GM12891 (cell line): ENCODE data around the gene CAMK1D.

Source experiments
- DNase-seq: peaks from one replicate; pipeline ENCODE4 v3.0.0; 2011; ENCODE audit warnings: low spot score; ENCODE audit not compliant: insufficient read length
- FAIRE-seq: peaks from 2 replicates; lab custom pipeline; 2011; peaks lifted over from hg19 to GRCh38; lab: Jason Lieb, UNC
- PAX5 ChIP-seq: IDR thresholded peaks from 2 replicates; pipeline ENCODE4 v1.6.1; 2011; ENCODE audit warnings: low read length, moderate library complexity, mild to moderate bottlenecking; ENCODE audit not compliant: insufficient read depth, severe bottlenecking
- POLR2A ChIP-seq: IDR thresholded peaks from 2 replicates; pipeline ENCODE4 v1.6.1; 2011; ENCODE audit warnings: low read depth, low read length, control low read depth
- POLR2AphosphoS5 ChIP-seq: IDR thresholded peaks from 2 replicates; pipeline ENCODE4 v1.6.1; 2011; ENCODE audit warnings: low read depth, low read length, control low read depth
- POU2F2 ChIP-seq: IDR thresholded peaks from 2 replicates; pipeline ENCODE4 v1.6.1; 2011; ENCODE audit warnings: low read depth, mild to moderate bottlenecking, control low read depth, low read length, moderate library complexity
- SPI1 ChIP-seq: IDR thresholded peaks from 2 replicates; pipeline ENCODE4 v1.6.1; 2011; ENCODE audit warnings: low read depth, low read length, control low read depth
- TAF1 ChIP-seq: IDR thresholded peaks from 2 replicates; pipeline ENCODE4 v1.6.1; 2011; ENCODE audit warnings: low read depth, low read length, control low read depth

The CAMK1D gene

DNA sequence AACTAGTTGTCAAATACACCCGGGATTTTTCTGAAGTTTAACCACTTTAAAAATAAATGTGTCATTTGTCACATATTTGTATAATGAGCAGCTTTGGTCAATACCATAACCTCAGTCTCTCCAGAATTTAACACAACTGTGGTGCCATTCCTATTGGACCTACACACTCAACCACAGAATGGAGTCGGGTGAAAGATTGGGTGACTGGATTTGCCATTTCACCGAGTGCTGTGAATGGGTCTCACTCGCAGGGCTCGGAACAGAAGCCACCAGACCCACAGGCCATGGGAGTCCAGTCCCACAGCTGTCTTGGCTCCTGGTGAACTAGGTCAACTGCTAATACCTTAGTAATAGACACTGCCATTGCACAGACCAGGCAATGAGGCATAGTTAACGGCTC, 353.8 kb downstream of the CAMK1D start:
- TF ChIP-seq PAX5: no peak
- TF ChIP-seq POLR2A: no peak
- no peak for TF ChIP-seq POU2F2
- TF ChIP-seq SPI1: no peak
- TF ChIP-seq TAF1: no peak
- no peak for TF ChIP-seq POLR2AphosphoS5
- DNase-seq (no peak), FAIRE-seq (no peak)

DNA sequence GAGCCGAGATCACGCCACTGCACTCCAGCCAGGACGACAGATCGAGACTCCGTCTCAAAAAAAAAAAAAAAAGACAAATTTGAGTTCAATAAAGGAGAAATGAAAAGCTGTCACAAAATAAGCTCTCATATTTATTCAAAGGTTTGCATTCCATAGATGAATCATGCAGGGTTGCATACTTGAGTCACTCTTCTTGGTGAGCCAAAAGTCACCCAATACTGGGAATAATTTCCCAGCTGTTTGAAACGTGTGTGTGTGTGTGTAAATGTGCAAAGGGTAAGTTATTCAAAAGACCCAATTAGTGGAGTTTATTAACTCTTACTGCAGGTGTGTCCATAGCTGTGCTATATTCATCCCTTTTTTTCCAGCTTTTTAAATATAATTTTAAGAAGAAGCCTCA, 354.5 kb downstream of the CAMK1D start:
- no peak for FAIRE-seq
- TF ChIP-seq POU2F2 (no peak), PAX5 (no peak), POLR2A (no peak), SPI1 (no peak), POLR2AphosphoS5 (no peak), TAF1 (no peak)
- DNase-seq: no peak

DNA sequence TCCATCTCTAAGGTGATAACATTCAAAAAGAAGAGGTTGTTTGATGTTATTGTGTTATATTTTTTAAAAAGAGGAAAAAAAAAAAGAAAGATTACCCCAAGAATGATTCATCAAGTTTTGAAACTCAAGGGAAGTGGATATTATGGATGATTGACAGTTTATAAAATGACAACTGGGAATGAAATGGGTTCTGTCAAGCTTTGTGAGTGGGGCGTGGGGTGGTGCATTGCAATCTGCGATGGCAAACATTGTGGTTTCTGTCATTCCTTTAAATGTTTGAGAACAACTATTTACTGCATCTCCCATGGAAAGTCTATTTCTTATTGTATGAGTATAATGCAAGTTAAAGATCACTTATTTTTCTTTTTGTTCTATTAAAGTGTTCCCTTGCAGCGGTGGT, 355.1 kb downstream of the CAMK1D start:
- no peak for DNase-seq
- no peak for FAIRE-seq
- TF ChIP-seq POLR2A (no peak), POLR2AphosphoS5 (no peak), SPI1 (no peak), TAF1 (no peak), POU2F2 (no peak), PAX5 (no peak)

GRCh38 chr10:12705943-12706342, 356.6 kb downstream of the CAMK1D start:
- FAIRE-seq: no peak
- TF ChIP-seq PAX5 (no peak), TAF1 (no peak), POLR2A (no peak), POU2F2 (no peak), POLR2AphosphoS5 (no peak), SPI1 (no peak)
- no peak for DNase-seq

DNA sequence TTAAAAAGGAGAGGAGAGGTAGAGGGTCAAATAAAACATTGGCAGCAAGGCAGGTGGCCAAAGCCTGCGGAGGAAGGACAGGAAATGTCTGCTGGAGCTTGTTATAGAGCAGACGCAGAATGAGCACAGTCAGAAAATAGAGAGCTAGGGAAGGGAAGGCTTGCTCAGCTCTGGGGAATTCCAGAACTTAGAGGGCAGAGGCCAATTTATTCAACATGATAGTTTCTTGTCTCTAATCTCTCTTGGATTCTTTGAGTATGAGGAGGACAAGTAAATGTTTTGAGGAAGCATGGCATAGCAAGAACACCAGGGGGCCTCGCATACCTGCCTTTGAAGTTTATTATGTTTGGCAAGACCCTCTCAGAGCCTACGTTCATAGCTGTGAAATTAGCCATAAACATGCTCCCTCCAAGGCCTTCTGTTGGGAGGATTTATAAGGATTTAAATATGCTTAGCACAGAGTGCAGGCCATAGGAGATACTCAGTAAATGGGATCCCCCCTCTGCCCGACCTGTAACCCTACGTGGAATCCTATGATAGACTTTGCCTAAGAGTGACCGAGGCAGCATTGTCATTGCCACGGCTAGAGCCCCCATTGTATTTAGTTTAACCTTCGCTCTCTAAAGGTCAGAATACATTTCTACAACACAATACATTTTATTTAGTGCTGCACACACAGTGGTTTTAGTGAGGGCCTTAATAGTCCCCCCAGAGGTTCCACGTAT, 358.3 kb downstream of the CAMK1D start:
- DNase-seq (no peak), FAIRE-seq (no peak)
- no peak for TF ChIP-seq POLR2AphosphoS5
- TF ChIP-seq TAF1: no peak
- TF ChIP-seq PAX5: no peak
- TF ChIP-seq POU2F2: no peak
- no peak for TF ChIP-seq POLR2A
- no peak for TF ChIP-seq SPI1

GRCh38 chr10:12709000-12709401, 359.7 kb downstream of the CAMK1D start:
- no peak for FAIRE-seq
- DNase-seq: no peak
- TF ChIP-seq POLR2A (no peak), POU2F2 (no peak), SPI1 (no peak), PAX5 (no peak), POLR2AphosphoS5 (no peak), TAF1 (no peak)

- no peak for TF ChIP-seq POLR2AphosphoS5
- no peak for TF ChIP-seq PAX5
- no peak for TF ChIP-seq POU2F2
- no peak for TF ChIP-seq TAF1
- no peak for TF ChIP-seq POLR2A
- no peak for TF ChIP-seq SPI1
- DNase-seq: no peak
- FAIRE-seq: no peak
Measured at GRCh38 chr10:12709521-12709963, 360.2 kb downstream of the CAMK1D start.

DNA sequence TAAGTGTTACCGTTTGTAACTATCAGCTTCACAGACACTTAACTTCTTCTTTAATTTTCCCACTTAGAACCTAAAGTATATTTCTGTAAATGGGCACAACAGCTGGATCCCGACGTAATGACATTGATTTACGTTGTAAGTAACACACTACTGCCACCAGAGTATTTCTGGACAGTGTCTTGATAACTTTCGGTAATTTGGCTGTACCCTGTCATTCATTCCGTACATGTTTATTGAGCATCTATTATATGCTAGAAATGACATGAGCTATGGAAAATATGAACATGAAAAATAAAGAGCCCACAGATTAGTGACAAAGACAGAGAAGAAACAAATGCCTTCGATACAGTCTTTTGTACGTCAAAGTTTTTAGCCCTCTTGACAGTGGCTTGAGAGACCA, 360.8 kb downstream of the CAMK1D start:
- TF ChIP-seq PAX5 (no peak), POU2F2 (no peak), TAF1 (no peak)
- no peak for DNase-seq
- FAIRE-seq: no peak

GRCh38 chr10:12710594-12711349, 361.4 kb downstream of the CAMK1D start:
- no peak for TF ChIP-seq SPI1
- no peak for TF ChIP-seq POLR2AphosphoS5
- TF ChIP-seq POU2F2: no peak
- TF ChIP-seq TAF1: no peak
- DNase-seq: peak; percentile 41
- FAIRE-seq: peak; percentile 95
